ENCODE results near the gene PPP1R13B. TPM values are rescaled to one million over a fixed set of nuclear protein-coding genes. Genes with fewer than 3 reads are reported as not detected.
A peak's percentile ranks its signal among the peaks of the same experiment; 100 is the strongest.

PPP1R13B gene
- total RNA-seq, 2 experiments from 2014 or later, result 8.2 to 18.9 TPM

- Histone ChIP-seq H3K4me2 (ENCODE audit: low read length) (peak within 1 kb of the TSS; percentile 97), H4K20me1 (ENCODE audit: insufficient read depth, low read length) (peaks cover 8% of the 10 kb centered on the region), H3K4me1 (ENCODE audit: insufficient read depth, low read length, poor library complexity, severe bottlenecking) (peaks cover 57% of the 10 kb centered on the region), H3K36me3 (ENCODE audit: insufficient read depth, low read length) (peaks cover 37% of the 10 kb centered on the region; the same call in 1 of the 2 replicates), H2AFZ (ENCODE audit: low read length) (no peak within 1 kb of the TSS), H3K9me2 (ENCODE audit: insufficient read depth, low read length) (no peaks in the 10 kb centered on the region), H3K79me2 (ENCODE audit: insufficient read depth, low read depth, low read length) (peaks cover 41% of the 10 kb centered on the region), H3K27ac (ENCODE audit: low read depth, low read length, poor library complexity, severe bottlenecking) (peak within 1 kb of the TSS; percentile 60), H3K9me3 (ENCODE audit: low read length) (no peaks in the 10 kb centered on the region), H3K4me3 (ENCODE audit: low read depth, low read length, poor library complexity, severe bottlenecking) (peak within 1 kb of the TSS; percentile 88)
- POLR2A ChIA-PET, result interaction anchor here (0.5 to 2.0 kb wide), 6 partner anchors 17 to 1377 kb away, joined by 3 to 8 read pairs (median 3); partner anchors contain the start of gene TDRD9
- CTCF ChIA-PET (ENCODE audit: unreplicated experiment), result no interaction called here
- no TSS peak for BruUV-seq (replicated peaks)
- intact Hi-C loops (cut with micrococcal nuclease; ENCODE audit: unreplicated experiment), result loop anchor here (1.0 to 2.0 kb wide), 3 partner anchors 17 to 33 kb away; no protein-coding TSS in a partner anchor
- peak; percentile 99 for DNase-seq (ENCODE audit: low spot score)
- no peak for TF ChIP-seq EZH2phosphoT487 (IDR thresholded peaks at IDR 0.05; ENCODE audit: borderline replicate concordance, low read depth, low read length)
- no peak for TF ChIP-seq CTCF (conservative IDR thresholded peaks at IDR 0.05; ENCODE audit: low read length)
Measured at GRCh38 chr14:103715052-103716000, 132.0 kb downstream of the PPP1R13B start, which contains the start of the genes XRCC3 and ZFYVE21. Gene XRCC3 (minus strand): TSS chr14:103715451. CDS start chr14:103711087, 4,364 bp downstream. Gene ZFYVE21 (plus strand): TSS chr14:103715810. CDS start chr14:103715842, 32 bp downstream.

GRCh38 chr14:103714063-103714724 is 133.2 kb downstream of the PPP1R13B start:
- Histone ChIP-seq H3K4me3 (ENCODE audit: low read depth, low read length, poor library complexity, severe bottlenecking) (peak overlapping the region; percentile 88), H3K27ac (ENCODE audit: low read depth, low read length, poor library complexity, severe bottlenecking) (peak overlapping the region; percentile 60)

More at GRCh38 chr14:103714063-103714724, 133.2 kb downstream of the PPP1R13B start:
- peaks cover 8% of the 10 kb centered on the region for H4K20me1 ChIP-seq (ENCODE audit: insufficient read depth, low read length)
- no peaks in the 10 kb centered on the region for H3K9me2 ChIP-seq (ENCODE audit: insufficient read depth, low read length)
- CTCF ChIA-PET (ENCODE audit: unreplicated experiment), result no interaction called here
- H3K4me1 ChIP-seq (ENCODE audit: insufficient read depth, low read length, poor library complexity, severe bottlenecking), result peaks cover 48% of the 10 kb centered on the region
- BruUV-seq (replicated peaks), result TSS peak; percentile 84
- H3K4me2 ChIP-seq (ENCODE audit: low read length), result peak overlapping the region; percentile 90
- POLR2A ChIA-PET, result interaction anchor here (0.5 to 2.0 kb wide), 4 partner anchors 15 to 163 kb away, joined by 3 to 8 read pairs (median 4); no protein-coding TSS in a partner anchor
- peaks cover 41% of the 10 kb centered on the region for H3K79me2 ChIP-seq (ENCODE audit: insufficient read depth, low read depth, low read length)
- intact Hi-C loops (cut with micrococcal nuclease; ENCODE audit: unreplicated experiment), result loop anchor here (2.0 kb wide), 2 partner anchors 15 to 35 kb away; no protein-coding TSS in a partner anchor
- H3K9me3 ChIP-seq (ENCODE audit: low read length), result no peaks in the 10 kb centered on the region
- H2AFZ ChIP-seq (ENCODE audit: low read length), result no peak overlapping the region
- TF ChIP-seq CTCF (conservative IDR thresholded peaks at IDR 0.05; ENCODE audit: low read length), result 0 out of 2 replicates have a peak, but pooled peaks have one; percentile 18
- no peak for TF ChIP-seq EZH2phosphoT487 (IDR thresholded peaks at IDR 0.05; ENCODE audit: borderline replicate concordance, low read depth, low read length)
- H3K36me3 ChIP-seq (ENCODE audit: insufficient read depth, low read length), result peaks cover 48% of the 10 kb centered on the region
- peak; percentile 29 for DNase-seq (ENCODE audit: low spot score)
